Activated CD8-positive, alpha-beta memory T cell treated with anti-CD3 and anti-CD28 coated beads for 1 hour (primary cell): ENCODE data around the gene IKZF2.

Source experiments
- DNase-seq, 2 donors: peaks; one replicate each; pipeline ENCODE4 v3.0.0-alpha.2; 2020; ENCODE audit warnings: low read depth in 1 of 2; ENCODE audit errors: extremely low read depth in 1 of 2

Gene IKZF2

DNA sequence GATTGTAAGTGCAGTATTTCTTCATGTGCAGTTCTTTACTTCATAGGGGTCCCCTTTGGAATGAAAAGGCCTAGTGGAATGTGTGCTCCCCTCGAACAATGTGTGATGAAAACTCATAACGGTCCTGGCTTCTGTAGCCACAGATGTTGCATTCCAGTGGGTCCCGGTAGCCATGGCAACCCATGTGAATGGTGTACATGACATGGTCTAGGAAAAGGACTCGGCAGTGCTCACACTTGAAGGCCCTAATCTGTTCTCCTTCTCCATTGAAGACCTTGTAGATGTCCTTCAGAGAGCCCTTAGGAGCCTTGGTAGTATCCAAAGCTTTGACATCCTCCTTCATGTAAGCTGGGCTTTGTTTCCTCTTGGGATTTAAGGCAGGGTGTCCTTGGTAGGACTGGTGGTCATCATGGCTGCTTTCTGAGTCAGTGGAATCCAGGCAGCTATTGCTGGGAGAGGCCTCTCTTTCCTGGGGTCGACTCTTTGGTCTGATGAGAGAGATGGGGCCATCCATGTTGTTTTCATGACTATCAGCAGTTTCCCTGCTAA lies 144.0 kb downstream of the IKZF2 start:
- DNase-seq: no peak

DNA sequence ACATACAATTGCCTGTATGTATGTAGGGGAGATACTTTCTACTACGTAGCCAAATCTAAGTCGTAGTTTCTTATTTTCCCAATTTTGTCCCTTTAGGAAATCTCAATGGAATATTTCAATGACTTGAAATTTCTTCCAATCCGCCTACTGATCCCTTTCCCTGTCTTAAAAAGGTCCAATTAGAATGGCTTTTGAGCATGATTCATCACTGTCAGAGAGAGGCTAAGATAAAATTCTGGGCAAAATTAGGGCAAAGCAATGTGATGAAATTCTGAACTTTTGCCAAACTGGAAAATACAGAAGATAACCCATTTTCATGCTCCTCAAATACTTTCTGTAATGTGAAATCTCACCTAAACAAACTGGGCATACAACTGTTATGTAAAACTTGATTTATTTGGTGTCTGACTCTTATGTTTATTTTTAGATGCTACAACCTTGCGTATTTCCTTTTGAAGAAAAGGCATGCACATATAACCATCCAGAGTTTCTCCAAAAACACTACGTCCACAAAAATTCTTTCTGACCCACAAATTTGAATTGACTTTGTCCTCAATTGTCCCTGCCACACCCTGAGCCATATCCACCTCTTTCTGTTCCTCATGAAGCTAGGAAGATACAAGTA lies 147.1 kb downstream of the IKZF2 start:
- no peak for DNase-seq

DNA sequence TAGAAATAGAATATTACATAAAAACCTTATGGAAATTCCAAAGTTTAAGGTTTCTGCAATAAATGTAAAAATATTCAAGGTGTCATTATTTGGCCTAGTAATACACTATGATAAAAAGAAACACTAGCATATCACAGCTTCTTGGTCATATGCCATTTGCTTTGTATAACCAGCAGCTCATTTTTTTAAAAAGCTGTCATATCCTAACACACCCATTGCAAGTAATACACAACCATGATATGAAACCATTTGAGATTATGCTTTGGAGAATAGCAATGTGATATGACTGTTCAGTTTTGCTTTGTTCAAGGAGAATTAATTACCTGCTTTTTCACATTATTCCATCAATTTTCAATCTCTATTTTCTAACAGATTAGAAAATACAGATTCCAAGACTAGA lies 149.0 kb downstream of the IKZF2 start:
- no peak for DNase-seq

DNA sequence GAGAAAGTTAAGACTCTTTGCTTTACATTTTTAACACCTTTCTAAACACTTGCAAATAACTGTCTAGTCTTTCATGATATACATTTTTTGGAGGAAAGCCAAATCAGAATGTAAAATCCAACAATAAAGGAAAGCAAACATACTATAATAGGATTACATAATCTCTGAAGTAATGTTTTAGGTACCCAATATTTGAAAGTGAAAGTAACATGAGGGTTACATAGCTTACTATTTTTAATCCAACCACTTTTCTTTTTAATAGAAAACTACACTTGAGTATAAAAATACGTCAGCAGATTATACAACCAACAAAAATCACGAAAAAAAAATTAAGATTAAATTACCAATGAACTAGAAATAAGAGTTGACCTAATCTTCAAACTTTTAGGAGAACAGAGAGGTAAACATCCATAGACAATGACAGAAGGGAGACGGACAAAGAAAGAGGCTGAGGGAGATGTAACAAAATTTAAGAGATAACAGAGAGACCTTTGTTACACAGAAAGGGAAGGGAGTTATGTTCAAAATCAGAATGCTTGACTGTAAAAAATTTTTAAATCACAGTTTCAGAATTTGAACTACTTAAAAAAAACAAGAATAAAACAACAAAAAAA lies 150.0 kb downstream of the IKZF2 start:
- DNase-seq: no peak

DNA sequence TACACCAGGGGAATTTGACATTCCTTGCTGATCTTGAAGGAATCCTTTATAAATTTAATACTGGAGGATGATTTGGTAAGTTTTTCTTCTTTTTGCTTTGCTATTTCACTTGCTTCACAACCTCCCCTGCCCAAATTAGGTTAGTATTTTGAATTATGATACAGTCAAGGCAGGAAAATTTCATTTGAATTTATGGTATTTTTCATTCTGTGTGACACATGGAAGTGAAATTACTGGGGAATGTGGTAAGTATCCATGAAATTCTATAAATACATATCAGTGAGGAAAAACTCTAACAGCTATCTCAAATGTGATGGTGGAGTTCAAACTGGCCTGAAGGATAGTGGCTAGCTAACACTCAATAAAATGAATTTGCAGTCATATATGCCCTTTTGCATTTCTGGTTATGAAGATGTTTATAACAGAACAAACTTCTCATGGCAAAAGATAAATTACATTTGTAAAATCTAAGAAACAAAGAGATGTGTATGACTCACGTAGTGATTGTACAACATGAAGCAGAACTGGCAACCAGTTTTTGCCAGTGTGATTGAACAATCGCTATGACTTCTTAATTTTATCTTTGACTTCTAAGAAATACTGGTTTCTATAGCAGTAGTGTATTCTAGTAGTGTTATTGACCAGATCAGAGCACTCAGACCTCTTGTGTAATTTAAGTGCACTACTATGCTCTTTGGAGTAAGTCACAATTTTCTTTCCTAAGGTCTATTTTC lies 152.6 kb downstream of the IKZF2 start:
- DNase-seq: no peak

DNA sequence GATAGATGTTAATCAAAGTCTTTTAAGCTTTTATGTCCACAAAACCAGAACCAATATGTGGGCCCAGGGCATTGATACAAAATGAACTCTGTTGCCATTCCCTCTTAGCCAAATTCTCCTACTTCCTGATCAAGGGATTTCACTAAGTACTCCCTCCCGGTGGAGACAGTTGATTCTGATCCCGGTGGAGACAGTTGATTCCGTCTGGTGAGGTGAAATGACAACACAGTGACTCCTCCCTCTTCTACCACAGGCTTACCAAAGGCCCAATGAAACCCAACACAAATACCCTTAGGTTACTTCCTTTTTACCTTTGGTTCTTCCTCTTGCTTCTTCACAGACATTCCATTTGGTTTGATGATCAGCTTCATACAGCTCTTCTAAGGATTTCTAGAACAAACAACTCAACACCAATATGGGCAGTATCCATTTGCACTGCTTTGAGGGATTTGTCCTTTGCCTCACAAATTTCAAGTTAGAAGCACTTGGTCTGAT lies 153.8 kb downstream of the IKZF2 start:
- DNase-seq: no peak

DNA sequence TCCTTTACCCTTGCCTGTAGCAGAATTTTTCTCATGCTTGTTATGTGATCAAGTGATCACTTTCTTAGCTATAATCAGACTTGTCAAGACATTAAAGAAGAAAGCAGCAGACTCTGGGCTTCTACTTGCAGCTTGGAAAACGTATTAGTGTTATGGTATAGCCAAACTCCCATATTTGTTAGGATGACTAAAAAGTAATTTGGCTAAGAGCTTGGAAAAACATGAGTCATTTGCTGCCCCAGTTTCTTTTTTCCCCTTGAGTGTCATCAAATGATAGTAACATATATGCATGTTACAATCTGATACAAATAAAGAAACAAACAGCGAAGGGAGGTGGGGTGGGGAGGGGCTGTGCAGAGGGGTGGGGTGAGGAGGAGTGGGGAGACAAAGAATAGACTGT lies 155.5 kb downstream of the IKZF2 start:
- DNase-seq: no peak

DNA sequence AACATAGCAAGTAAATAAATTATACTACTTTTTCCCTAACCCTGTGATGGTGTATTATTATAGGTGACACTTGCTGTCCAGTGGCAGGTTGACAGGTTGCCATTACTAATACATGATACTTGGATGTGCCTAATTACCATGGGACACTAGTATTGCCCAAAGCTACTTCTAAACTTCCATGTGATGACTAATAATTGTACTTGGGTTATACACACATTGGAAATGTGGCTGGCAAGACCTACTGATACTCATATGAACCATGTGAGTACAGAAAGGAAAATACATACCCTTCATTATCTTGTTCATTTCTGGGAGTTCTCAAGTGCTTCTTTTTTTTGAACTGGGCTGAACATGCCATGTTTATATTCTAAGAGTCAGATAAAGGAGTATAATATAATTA lies 156.4 kb downstream of the IKZF2 start:
- no peak for DNase-seq

DNA sequence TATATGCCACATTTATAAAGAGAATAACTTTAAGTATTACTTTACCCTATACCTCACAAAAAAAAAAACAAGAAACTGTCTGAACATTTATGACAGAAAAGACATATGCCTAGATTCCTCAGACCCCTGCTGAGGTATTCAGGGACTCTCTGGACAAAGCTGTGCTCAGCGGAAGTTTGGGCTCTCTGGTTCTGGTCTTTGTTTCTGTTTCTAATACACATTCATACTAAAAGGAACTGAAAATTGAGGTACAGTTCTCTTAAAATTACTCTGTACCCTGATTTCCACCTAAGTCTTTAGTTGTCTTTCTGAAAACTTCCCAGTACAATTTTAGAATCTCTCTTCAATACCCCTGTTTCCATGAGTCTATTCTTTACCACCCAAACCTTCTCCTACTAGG lies 160.3 kb downstream of the IKZF2 start:
- DNase-seq: no peak

DNA sequence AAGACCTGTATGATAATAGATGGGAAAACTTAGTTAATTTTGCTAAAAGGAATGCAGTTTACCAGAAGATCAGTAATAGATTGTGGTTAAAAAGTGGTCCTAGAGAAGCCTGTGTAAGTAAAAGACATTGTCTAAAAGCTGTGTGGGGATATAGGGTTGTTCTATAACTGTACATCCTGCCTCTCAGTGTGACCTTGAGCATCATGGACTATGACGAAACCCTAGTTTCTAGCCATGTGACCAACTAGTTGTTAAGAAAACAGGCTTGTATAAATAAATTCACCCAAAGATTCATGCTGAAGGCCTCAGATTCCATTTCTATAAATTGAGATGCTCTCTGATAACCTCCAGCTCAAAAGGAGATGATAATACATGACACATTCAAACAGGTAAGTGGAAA lies 160.7 kb downstream of the IKZF2 start:
- no peak for DNase-seq

DNA sequence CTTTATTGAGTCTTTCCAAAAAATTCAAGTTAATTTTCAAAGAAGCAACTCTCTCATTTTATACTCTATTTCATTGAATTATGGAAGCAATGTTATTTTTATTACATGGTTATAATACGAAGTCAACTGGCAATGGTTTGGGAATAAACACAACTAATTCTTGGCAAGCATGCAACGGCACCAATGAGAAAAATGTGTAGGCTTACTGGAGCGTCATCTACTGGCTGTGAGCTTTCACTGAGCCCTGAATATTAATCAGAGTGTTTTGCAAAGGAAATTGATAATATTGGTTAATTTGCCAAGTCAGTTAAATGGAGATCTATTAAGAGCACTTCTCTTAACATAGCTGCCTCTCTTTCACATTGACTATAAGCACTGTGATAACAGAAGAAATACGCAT lies 163.9 kb downstream of the IKZF2 start:
- no peak for DNase-seq

DNA sequence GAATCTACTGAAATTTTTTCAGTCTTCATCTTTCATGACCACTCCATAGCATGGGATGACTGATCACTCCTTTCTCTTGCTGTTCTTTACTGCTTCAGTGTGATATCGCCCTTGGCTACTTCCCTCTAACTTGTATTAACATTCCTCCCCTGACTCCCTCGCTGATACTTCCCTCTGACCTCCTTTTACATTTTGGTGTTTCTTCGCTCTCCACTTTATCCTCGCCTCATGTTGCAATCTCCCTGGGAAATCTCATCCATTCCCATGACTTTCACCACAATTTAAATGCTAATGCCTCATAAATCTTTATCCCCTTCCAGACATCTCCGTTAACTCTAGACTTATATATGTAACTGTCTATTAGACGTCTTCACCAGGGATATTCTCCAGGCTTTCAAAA lies 167.3 kb downstream of the IKZF2 start:
- no peak for DNase-seq

DNA sequence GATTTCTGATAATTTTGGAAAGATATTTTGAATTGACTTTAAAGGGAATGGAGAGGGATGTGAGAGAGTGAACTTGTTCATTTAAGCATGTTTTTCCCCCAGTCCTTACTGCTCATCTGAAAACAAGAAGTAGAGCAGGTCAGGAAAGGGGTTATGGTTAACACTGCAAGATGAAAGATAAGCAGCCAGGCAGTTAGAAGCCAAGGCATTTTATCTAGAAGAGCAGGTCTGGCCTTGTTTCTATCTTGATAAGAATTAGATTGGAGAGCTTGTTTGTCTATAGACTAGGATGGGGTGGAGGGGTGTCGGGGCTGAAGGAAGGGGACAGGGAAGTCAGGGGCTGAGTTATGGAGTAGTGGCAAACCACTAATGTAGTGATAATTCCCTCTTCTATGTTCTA lies 171.6 kb downstream of the IKZF2 start:
- no peak for DNase-seq

DNA sequence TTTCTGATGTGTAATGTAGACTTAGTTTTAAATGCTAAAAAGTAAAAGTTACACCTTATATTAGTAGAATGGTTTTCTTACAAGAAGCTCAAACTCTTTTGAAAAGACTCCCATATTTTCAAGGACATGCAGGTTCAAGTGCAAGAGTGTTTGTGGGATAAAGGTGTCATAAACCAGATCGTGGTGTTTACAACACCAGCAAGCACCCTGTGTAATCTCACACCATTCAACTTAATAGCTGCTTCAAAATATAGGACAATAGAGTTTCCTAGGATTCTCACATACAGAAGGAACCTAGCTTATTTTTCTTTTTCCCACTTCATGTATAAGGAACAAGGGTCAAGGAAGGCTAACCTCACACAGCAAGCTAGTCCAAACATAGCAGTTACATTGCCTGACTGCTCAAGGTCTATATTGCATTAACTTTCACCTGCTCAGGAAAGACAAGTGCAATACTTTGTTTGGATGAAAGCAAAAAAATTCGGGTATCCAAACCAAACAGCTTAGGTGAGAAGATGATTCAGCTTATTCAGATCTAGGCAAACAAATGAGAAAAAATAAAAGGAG lies 172.3 kb downstream of the IKZF2 start:
- DNase-seq: no peak

DNA sequence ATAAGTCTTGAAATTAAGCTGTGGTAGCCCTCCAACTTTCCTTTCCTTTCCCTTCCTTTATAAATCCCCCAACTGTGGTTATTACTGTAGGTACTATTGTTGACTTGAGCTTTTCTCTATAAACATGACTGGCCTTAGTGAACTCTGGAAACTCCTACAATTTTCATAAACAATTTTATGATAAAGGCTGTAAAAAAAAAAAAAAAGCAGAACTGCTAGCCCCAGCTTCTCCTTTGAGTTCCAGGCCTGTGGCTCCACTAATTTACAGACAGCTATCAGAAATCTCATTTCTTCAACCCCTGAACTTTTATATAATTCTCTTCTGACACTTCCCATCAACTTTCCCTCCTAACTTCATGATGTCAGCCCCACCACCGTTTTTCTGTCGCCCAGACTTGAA lies 174.3 kb downstream of the IKZF2 start:
- DNase-seq: no peak

DNA sequence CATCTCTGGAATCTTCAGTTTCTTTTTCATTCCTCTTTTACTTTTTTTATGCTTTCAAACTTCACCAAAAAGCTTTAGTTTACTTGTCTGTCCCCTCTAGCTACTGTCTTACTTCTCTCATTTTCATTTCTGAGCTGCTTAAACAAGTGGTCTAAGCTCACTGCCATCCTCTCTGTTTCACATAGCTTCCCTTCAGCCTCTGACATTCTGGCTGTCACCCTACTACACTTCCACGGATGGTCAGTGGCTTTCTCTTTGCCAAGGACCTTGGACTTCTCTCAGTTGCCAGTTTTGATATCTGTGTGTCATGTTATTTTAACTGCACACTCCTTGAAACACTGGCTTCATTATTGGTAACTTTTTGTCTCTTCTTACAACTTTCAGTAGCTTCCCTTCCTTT lies 176.1 kb downstream of the IKZF2 start:
- DNase-seq: no peak

DNA sequence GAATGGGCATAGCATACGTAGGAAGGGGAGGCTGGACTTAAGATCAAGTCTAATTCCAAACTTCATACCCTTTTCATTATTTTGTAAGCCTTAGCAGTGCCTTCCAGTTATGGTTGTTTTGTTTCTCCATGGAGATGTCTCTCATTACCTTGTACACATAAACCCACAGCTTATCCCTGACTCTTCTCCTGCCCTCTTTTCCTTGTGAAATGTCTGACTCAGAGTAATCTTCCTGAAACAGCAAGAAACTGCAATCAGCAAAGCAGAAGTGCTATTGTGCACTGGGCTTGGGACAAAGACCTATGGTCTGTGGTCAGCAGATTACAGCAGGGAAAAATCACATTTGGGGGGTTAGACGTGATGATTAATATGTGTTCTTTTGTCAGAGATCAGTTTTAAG lies 176.7 kb downstream of the IKZF2 start:
- no peak for DNase-seq

DNA sequence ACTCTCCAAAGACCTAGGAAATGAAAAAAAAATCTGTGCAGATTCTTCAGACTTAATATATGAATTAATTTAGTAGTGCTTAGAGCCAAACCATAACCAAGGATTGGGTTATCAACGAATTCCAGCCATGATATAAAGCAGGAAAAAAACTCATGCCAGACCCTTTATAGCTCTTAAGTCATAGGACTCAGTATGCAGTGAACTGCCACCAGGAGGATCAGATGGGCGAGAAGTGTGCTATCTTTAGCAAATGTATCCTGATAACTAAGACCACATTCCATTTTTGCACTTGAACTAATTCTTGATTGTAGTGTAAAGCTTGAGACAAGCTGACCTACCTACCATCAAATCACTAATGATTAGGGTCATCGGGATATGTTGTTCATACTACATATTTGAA lies 178.1 kb downstream of the IKZF2 start:
- no peak for DNase-seq

DNA sequence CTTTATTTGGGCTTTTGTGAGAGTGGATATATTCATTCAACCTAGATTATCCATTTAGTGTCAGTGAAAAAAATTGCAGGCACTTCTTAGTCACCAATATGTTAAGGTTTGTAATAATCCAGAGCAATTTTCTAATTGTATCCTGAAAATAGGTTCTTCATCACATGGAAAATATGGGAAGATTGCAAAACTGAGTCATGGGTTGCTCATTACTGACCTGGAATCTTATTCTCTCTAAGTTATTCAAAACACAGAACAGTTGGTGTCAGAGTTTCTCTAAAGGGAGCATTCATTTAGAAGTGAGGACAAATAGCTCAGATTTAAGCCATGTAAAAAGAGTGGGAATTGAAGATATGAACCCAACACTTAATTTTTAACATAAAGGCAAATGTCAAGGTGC lies 181.3 kb downstream of the IKZF2 start:
- DNase-seq: no peak

DNA sequence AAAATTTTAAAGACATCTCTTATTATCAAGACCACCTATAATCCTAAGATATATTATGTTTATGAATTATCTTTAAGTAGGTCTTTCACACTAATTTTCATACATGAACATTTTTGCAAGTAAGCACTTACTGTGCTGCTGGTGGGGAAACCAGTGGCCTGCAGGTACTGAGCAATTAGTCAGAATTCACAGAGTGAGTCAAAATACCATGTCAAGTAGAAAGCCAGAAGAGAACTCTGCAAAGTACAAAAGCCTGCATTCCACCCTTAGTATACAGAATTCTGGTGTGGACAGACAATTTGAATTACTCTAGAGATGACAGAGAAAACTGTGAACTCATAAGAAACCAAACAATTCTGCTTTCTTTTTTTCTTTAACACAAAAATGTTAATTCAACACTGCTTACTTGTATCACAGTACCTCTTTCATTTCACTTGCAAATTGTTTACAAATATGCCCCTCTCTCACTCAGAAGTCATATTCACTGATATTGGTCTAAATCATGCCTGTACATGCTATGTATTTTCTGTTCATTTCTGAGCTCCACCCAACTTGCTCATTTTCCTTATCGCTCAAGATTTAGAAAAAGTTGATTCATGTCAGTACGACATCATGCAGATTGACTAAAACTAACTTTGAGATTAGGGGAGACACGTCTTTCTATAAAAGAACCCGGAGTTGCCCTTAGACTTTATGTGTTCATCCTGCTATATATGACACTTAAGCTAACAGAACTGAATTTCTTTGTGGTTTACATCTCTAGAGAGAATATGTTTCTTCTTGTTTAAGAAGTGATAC lies 182.9 kb downstream of the IKZF2 start:
- no peak for DNase-seq

DNA sequence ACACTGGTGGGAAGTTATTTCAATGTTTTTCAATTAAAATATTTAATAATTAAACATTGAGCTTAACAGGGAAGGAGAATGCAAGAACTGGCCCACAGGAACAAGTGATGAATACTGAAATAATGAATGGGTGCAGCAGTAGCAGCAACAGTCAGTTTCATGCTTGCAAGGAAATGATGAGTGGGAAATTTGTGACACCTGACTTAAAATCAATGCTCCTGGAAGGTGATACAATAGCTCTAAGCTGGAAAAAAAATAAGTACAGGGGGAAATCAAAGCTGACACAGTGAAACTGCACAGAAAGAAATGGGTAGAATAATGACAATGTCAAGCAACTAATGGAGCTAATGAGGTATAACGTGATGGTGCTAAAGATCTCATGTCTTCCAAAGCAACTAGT lies 184.5 kb downstream of the IKZF2 start:
- no peak for DNase-seq
